ENCODE results near the gene DSCAM.

GRCh38 chr21:39980241-39980820, 866.6 kb downstream of the DSCAM start:
- TF ChIP-seq CTCF (IDR thresholded peaks at IDR 0.05) (no peak), POLR2A (IDR thresholded peaks at IDR 0.05) (no peak)

All from Peyer's patch (tissue), 4 donors.